ENCODE measurements around the gene CFAP299. TPM values are rescaled to one million over a fixed set of nuclear protein-coding genes. Genes with fewer than 3 reads are reported as not detected.

The CFAP299 gene
- total RNA-seq, 1 experiment from 2014 or later: not detected

- H3K4me1 ChIP-seq (ENCODE audit: insufficient read depth, low read length, poor library complexity, severe bottlenecking): no peaks in the 10 kb centered on the region
- no peaks in the 10 kb centered on the region for H3K36me3 ChIP-seq (ENCODE audit: insufficient read depth, low read length, poor library complexity, severe bottlenecking)
- BruUV-seq (replicated peaks): no TSS peak
- intact Hi-C loops (cut with micrococcal nuclease; ENCODE audit: unreplicated experiment): no loop called here
- H3K4me3 ChIP-seq (ENCODE audit: low read depth, low read length, poor library complexity, severe bottlenecking): no peak overlapping the region
- no peak for DNase-seq (ENCODE audit: low spot score)
- H3K27me3 ChIP-seq (replicated peaks; ENCODE audit: insufficient read depth, low read depth, low read length, poor library complexity): peaks cover 32% of the 10 kb centered on the region
- POLR2A ChIA-PET (ENCODE audit: low non-redundant PET): no interaction called here
- TF ChIP-seq CTCF (conservative IDR thresholded peaks at IDR 0.05; ENCODE audit: low read depth, low read length): no peak
- no peak for TF ChIP-seq EZH2 (IDR thresholded peaks at IDR 0.05; ENCODE audit: borderline replicate concordance, low read depth, low read length, poor library complexity, severe bottlenecking)
- H3K27ac ChIP-seq (ENCODE audit: low read depth, low read length, poor library complexity, severe bottlenecking): no peak overlapping the region
- no peaks in the 10 kb centered on the region for H3K9me3 ChIP-seq (ENCODE audit: low read depth, low read length, poor library complexity, severe bottlenecking)
- CTCF ChIA-PET: no interaction called here
These were observed 13.8 kb upstream of the CFAP299 start for GRCh38 chr4:80321776-80322175.

GRCh38 chr4:80322716-80323115 is 12.8 kb upstream of the CFAP299 start:
- intact Hi-C loops (cut with micrococcal nuclease; ENCODE audit: unreplicated experiment): no loop called here
- H3K36me3 ChIP-seq (ENCODE audit: insufficient read depth, low read length, poor library complexity, severe bottlenecking): no peaks in the 10 kb centered on the region
- no peak for DNase-seq (ENCODE audit: low spot score)
- BruUV-seq (replicated peaks): no TSS peak
- no peaks in the 10 kb centered on the region for H3K9me3 ChIP-seq (ENCODE audit: low read depth, low read length, poor library complexity, severe bottlenecking)
- H3K4me1 ChIP-seq (ENCODE audit: insufficient read depth, low read length, poor library complexity, severe bottlenecking): no peaks in the 10 kb centered on the region
- no peak overlapping the region for H3K27ac ChIP-seq (ENCODE audit: low read depth, low read length, poor library complexity, severe bottlenecking)
- POLR2A ChIA-PET (ENCODE audit: low non-redundant PET): no interaction called here
- no peak for TF ChIP-seq EZH2 (IDR thresholded peaks at IDR 0.05; ENCODE audit: borderline replicate concordance, low read depth, low read length, poor library complexity, severe bottlenecking)
- TF ChIP-seq CTCF (conservative IDR thresholded peaks at IDR 0.05; ENCODE audit: low read depth, low read length): no peak
- CTCF ChIA-PET: no interaction called here
- peaks cover 23% of the 10 kb centered on the region for H3K27me3 ChIP-seq (replicated peaks; ENCODE audit: insufficient read depth, low read depth, low read length, poor library complexity)
- no peak overlapping the region for H3K4me3 ChIP-seq (ENCODE audit: low read depth, low read length, poor library complexity, severe bottlenecking)

DNA sequence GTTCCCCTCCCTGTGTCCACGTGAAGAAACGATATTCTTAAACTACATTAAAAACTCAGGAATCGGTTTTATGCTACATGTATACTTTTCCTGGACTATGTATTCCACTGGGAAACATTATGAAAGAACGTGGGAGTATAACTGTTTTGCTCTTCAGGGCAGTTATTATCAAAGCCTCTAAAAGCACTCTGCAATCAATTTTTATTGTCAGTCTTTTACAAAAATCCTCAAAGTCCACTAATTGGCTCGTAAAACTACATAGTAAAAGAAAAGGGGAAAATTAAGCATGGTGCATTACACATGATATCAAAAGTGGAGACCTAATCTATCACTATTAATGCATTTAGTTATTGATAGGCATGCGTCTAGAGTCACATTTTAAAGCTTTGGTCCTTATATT is 11.4 kb upstream of the CFAP299 start:
- H3K27me3 ChIP-seq (replicated peaks; ENCODE audit: insufficient read depth, low read depth, low read length, poor library complexity): peaks cover 18% of the 10 kb centered on the region
- CTCF ChIA-PET: no interaction called here
- BruUV-seq (replicated peaks): no TSS peak
- H3K9me3 ChIP-seq (ENCODE audit: low read depth, low read length, poor library complexity, severe bottlenecking): no peaks in the 10 kb centered on the region
- no peak overlapping the region for H3K4me3 ChIP-seq (ENCODE audit: low read depth, low read length, poor library complexity, severe bottlenecking)
- no peak overlapping the region for H3K27ac ChIP-seq (ENCODE audit: low read depth, low read length, poor library complexity, severe bottlenecking)
- POLR2A ChIA-PET (ENCODE audit: low non-redundant PET): no interaction called here
- intact Hi-C loops (cut with micrococcal nuclease; ENCODE audit: unreplicated experiment): no loop called here
- DNase-seq (ENCODE audit: low spot score): no peak
- H3K4me1 ChIP-seq (ENCODE audit: insufficient read depth, low read length, poor library complexity, severe bottlenecking): no peaks in the 10 kb centered on the region
- H3K36me3 ChIP-seq (ENCODE audit: insufficient read depth, low read length, poor library complexity, severe bottlenecking): no peaks in the 10 kb centered on the region
- TF ChIP-seq EZH2 (IDR thresholded peaks at IDR 0.05; ENCODE audit: borderline replicate concordance, low read depth, low read length, poor library complexity, severe bottlenecking): no peak
- TF ChIP-seq CTCF (conservative IDR thresholded peaks at IDR 0.05; ENCODE audit: low read depth, low read length): no peak
